MM.1S (cell line): ENCODE measurements around the gene ATP9A.

Experiments used
- EZH2 ChIP-seq: fragments of 300-600 bp; sonication (generic); optimal IDR thresholded peaks from 2 replicates; pipeline ENCODE3; 2017; ENCODE audit warnings: low read depth, mild to moderate bottlenecking, antibody characterized with exemption, low read length, mixed read lengths
- TF ChIP-seq, protein P1 (sequence below): fragments of 300-600 bp; sonication (generic); IDR thresholded peaks from 2 replicates; pipeline ENCODE4 v1.5.1; 2016; ENCODE audit warnings: antibody characterized with exemption, low read length, mixed read lengths

- TF ChIP-seq, protein P1, sequence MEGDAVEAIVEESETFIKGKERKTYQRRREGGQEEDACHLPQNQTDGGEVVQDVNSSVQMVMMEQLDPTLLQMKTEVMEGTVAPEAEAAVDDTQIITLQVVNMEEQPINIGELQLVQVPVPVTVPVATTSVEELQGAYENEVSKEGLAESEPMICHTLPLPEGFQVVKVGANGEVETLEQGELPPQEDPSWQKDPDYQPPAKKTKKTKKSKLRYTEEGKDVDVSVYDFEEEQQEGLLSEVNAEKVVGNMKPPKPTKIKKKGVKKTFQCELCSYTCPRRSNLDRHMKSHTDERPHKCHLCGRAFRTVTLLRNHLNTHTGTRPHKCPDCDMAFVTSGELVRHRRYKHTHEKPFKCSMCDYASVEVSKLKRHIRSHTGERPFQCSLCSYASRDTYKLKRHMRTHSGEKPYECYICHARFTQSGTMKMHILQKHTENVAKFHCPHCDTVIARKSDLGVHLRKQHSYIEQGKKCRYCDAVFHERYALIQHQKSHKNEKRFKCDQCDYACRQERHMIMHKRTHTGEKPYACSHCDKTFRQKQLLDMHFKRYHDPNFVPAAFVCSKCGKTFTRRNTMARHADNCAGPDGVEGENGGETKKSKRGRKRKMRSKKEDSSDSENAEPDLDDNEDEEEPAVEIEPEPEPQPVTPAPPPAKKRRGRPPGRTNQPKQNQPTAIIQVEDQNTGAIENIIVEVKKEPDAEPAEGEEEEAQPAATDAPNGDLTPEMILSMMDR: no peak
- no peak for TF ChIP-seq EZH2
Observed at GRCh38 chr20:51640743-51641142, 127.4 kb downstream of the ATP9A start.
